Measurements from ENCODE around the gene GAGE12H.
"Not testable (repeated sequence)": the region's sequence is repeated elsewhere in the genome, so short reads cannot be mapped to it uniquely, and the experiment has no call there.

The GAGE12H gene

GRCh38 chrX:49579649-49580048 is at the start of gene GAGE12H:
Gene GAGE12H, plus strand, starts transcription at chrX:49579949. Its CDS starts 1,155 bp downstream, at chrX:49581104.
- not testable (repeated sequence) for DNase-seq

GRCh38 chrX:49531877-49532276 is 47.9 kb upstream of the GAGE12H start, which contains the start of gene GAGE12C:
Gene GAGE12C, plus strand, starts transcription at chrX:49532177. Its CDS starts 1,155 bp downstream, at chrX:49533332.
- DNase-seq = not testable (repeated sequence)

GRCh38 chrX:49541433-49541832 is 38.3 kb upstream of the GAGE12H start, which contains the start of gene GAGE12D:
Gene GAGE12D, plus strand, starts transcription at chrX:49541733. Its CDS starts 1,155 bp downstream, at chrX:49542888.
- not testable (repeated sequence) for DNase-seq

- not testable (repeated sequence) for DNase-seq
Observed at GRCh38 chrX:49550989-49551388, 28.8 kb upstream of the GAGE12H start, which contains the start of gene GAGE12E. Gene GAGE12E, plus strand, starts transcription at chrX:49551289. Its CDS starts 1,155 bp downstream, at chrX:49552444.

GRCh38 chrX:49560542-49560941 is 19.2 kb upstream of the GAGE12H start, which contains the start of gene GAGE12F:
Gene GAGE12F, plus strand, starts transcription at chrX:49560842. Its CDS starts 1,155 bp downstream, at chrX:49561997.
- not testable (repeated sequence) for DNase-seq

GRCh38 chrX:49568728-49569127 is 11.0 kb upstream of the GAGE12H start:
- not testable (repeated sequence) for DNase-seq

GRCh38 chrX:49569152-49569551 is 10.6 kb upstream of the GAGE12H start:
- DNase-seq = not testable (repeated sequence)

GRCh38 chrX:49570100-49570499 is 9.6 kb upstream of the GAGE12H start, which contains the start of gene GAGE12G:
Gene GAGE12G, plus strand, starts transcription at chrX:49570400. Its CDS starts 1,155 bp downstream, at chrX:49571555.
- DNase-seq = not testable (repeated sequence)

GRCh38 chrX:49589196-49589595 is 9.4 kb downstream of the GAGE12H start, which contains the start of gene GAGE2A:
Gene GAGE2A, plus strand, starts transcription at chrX:49589496. Its CDS starts 1,155 bp downstream, at chrX:49590651.
- DNase-seq = not testable (repeated sequence)

GRCh38 chrX:49589769-49590478 is 10.2 kb downstream of the GAGE12H start:
- DNase-seq = peak; percentile 39

GRCh38 chrX:49590488-49590887 is 10.7 kb downstream of the GAGE12H start:
- not testable (repeated sequence) for DNase-seq

GRCh38 chrX:49598720-49599119 is 19.0 kb downstream of the GAGE12H start, which contains the start of gene GAGE1:
Gene GAGE1, plus strand, starts transcription at chrX:49599020. Its CDS starts 1,155 bp downstream, at chrX:49600175.
- not testable (repeated sequence) for DNase-seq

- no peak for DNase-seq
Observed at GRCh38 chrX:49610718-49611310, 31.1 kb downstream of the GAGE12H start.

- no peak for DNase-seq
Observed at GRCh38 chrX:49618574-49618973, 38.8 kb downstream of the GAGE12H start.

- peak; percentile 40 for DNase-seq
Observed at GRCh38 chrX:49627086-49627777, 47.5 kb downstream of the GAGE12H start.

All from activated CD4-positive, CD25-positive, alpha-beta regulatory T cell treated with anti-CD3 and anti-CD28 coated beads, Interleukin-2, amount 50 U/mL, for 72 hours (primary cell).